Measurements from ENCODE around the gene C2CD5.

C2CD5 gene

DNA sequence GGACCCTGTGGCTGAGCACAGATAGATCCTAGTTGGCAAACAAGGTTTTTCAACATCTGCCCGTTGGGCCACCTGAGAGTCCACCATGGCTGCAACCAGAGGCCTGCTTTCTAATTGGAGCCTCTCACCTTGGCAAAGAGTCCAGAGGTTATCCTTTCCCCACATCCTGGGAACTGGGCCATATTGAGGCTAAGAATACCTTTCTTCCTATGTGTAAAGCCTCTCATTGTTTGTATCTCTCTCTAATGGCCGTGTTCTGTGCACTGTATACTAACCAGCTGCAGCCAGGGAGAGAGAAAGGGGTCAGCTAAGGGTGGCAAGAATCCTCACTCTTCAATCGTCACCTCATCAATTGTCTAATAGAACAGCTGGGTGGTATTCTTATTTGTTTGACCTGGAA, 130.8 kb downstream of the C2CD5 start:
- DNase-seq, result no peak

DNA sequence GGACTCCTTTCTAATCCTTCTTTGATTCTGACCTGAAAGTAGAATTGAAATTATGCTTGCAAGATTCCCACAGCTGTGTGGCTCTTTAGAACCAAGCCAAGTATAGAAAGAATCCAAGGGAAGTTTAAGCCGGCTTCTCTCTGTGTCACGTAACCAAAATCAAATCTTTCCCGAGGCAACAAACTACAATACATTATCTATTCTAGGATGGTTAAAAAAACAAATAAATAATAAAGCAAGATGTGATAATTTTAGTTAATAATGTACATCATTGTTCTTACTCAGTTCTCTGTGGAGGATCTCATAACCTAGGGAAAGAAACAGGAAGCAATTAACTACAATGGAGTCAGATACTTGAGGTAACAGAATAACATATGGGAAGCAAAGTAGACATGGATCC, 131.8 kb downstream of the C2CD5 start:
- DNase-seq, result no peak

DNA sequence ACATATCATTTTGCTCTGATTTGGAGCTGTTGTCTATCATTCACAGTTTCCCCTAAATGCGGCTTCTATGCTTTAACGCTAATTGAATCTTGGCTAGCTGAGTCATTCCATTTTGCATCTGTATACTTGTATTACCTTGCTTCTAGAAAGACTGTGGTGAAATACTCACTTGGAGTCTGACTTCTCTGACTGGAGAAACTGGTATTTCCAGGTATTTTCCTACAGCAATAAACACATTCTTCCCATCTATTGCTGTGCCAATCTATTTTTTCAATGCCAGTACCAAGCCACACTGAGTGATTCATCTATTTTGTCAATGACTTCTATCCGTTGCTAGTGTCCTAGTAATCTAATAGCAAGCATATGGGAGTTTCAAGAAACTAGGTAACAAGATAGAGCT, 133.9 kb downstream of the C2CD5 start:
- no peak for DNase-seq

GRCh38 chr12:22409377-22410164, 134.8 kb downstream of the C2CD5 start:
- peak; percentile 20 for DNase-seq

DNA sequence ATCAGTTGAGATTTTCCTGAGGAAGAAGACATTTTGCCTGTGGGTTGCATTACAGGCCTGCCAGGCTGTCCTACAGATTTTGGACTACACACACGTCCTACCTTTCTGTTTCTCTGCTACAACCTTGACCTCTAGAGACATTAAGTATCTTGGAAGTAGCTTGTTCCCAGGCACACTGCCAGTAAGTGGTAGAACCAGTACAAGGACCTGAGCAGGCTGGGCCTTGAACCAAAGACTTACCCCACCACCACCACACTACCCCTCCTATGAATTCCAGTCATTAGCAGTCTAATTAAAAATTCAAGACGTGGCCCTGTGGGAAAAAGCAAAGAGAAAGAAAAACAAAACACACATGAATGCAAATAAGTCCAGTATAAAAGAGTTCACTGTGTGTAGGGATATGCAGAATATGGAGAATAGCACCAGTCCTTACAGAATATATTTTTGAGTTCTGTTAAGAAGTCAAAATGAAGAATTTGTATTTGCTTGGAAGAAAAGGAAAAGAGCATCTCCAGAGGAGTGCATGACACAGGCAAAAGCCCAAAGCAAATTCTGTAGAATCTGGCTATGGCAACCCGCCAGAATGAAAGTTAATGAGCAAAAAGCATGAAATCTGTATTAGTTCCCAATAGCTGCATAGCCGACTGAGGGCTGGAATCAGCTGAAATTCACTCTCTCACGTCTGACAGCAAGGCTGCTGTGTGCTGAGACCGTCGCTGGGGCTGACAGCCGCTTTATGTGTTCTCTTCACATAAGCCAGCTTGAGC, 135.5 kb downstream of the C2CD5 start:
- DNase-seq, result no peak

DNA sequence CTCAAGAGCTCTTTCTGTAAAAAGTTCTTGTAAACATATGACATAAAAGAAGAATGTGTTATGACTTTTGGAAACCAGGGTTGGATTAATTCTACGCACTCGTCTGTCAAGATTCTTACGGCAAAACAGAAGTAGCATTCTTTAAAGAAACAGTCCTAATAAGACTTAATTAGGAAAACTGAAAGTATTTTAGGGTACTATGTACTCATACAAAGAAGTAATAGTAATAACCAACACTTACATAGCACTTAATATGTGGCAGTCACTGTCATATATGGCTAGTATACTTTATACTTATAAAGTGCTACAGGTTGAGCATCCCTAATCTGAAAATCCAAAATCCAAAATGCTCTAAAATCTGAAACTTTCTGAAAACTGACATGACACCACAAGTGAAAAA, 136.9 kb downstream of the C2CD5 start:
- DNase-seq, result no peak

- no peak for DNase-seq
These were observed 137.7 kb downstream of the C2CD5 start for GRCh38 chr12:22406627-22407026.

DNA sequence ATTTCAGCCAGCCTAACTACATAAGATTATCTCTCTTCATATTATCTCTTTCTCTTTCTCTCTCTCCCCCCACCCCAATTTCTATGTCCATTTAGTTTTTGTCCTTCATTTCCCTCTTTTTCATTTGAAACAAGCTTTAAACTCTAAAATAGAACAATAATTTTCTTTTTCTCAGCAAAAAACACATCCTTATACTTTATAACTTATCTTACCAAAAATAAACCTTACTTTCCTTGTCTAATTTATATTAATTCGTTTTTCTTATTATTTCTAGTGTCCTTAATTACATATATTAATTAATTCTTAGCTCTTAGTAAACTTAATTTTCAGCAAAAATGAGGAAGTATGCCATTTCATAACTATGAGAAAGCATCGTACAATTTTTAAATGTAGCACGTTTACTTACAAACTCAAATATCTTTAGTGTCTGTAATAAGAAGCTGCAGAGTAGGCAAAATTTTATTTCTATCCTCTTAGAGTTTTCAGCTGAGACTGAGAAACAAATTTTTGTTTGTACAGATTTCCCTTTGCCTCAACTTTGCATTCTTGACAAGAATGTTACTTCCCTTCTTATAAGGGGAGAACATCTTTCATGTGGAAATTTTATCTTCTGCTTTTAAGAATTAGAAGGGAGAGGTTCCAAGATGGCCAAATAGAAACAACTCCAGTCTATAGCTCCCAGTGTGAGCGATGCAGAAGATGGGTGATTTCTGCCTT, 144.7 kb downstream of the C2CD5 start:
- DNase-seq, result no peak
